ENCODE results near the gene POLDIP3.
"Not testable (repeated sequence)": the region's sequence is repeated elsewhere in the genome, so short reads cannot be mapped to it uniquely, and the experiment has no call there.

POLDIP3 gene

DNA sequence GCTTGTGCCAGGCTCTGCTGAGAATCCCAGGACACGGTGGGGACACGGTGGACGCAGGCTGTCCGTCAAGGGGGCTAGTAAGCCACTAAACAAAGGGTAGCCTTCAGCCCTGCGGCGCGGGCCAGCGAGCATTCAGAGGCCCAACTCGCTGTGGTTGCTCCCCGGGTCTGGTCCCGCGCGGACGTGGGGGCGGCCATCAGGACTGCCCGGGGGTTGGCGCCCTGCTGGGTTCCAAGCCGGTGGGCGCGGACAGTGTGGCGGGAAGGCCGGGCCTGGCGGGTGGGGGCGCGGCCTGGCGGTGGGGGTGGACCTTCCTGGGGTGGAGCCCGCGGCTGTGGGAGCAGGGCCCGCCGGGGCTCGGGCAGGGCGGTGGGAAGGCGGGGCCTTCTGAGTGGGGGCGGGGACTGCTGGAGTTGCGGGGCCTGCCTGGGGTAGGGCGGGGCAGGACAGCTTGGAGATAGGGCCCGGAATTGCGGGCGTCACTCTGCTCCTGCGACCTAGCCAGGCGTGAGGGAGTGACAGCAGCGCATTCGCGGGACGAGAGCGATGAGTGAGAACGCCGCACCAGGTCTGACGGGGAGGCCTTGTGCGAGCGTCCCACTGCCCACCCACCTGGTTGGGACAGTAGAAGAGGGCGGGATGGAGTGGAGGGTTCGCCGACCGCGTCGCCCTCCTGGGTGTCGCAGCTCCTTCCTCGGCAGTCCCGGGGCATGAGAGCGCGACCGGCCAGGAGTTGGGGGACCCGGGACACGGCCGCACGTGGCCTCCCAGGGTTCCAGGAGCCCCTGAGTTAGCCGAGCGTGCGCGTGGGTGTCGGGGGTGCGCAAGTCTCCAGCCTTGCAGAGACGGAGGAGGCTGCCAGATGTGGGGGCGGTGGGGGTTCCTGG, 61.0 kb downstream of the POLDIP3 start, which contains the start of gene SERHL2:
Gene SERHL2, plus strand, starts transcription at position 482 of the 887 bp plus-strand sequence. Its CDS starts 65 bp downstream, at position 547.
- DNase-seq, result peak; percentile 78

DNA sequence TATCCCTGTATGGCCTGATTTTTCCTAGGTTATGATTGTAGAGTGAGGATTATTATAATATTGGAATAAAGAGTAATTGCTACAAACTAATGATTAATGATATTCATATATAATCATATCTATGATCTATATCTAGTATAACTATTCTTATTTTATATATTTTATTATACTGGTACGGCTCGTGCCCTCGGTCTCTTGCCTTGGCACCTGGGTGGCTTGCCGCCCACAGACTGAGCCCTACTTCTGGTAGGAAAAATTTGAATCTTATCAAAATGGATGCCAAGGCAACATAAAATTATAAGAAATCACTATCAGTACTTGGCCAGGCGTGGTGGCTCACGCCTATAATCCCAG, 62.4 kb downstream of the POLDIP3 start:
- not testable (repeated sequence) for DNase-seq

DNA sequence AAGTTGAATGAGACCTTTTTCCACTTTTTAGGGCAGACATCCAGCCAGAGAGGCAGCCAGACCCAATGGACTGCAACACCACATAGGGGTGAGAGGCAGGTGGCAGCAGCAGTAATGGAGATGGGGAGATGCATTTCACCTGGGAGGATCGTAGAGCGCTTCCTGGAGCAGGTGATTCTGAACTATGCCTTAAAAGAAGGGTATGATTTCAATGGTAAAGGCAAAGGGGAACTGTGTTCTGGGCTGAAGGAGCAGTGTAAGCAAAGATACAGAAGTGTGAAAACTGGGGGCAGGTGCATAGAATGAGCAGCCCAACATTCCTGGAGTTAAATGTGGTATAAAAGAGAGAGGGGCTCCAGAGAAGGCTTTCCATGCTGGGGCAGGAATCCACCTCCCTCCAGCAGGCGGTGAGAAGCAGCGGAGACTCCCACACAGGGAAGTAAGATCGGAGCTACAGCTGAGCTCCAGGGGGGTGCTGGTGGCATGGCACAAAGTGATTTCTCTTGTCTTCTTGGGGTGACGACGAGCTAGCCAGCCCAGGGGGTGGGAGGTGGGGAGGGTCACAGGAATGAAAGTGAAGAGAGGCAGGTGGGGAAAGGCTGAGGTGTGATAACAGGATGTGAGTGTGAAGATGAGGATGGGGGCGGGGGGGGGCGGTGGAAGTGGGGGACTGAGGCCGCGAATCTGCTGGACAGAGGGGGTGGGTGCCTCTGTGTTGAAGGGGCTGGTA, 65.2 kb downstream of the POLDIP3 start:
- no peak for DNase-seq

DNA sequence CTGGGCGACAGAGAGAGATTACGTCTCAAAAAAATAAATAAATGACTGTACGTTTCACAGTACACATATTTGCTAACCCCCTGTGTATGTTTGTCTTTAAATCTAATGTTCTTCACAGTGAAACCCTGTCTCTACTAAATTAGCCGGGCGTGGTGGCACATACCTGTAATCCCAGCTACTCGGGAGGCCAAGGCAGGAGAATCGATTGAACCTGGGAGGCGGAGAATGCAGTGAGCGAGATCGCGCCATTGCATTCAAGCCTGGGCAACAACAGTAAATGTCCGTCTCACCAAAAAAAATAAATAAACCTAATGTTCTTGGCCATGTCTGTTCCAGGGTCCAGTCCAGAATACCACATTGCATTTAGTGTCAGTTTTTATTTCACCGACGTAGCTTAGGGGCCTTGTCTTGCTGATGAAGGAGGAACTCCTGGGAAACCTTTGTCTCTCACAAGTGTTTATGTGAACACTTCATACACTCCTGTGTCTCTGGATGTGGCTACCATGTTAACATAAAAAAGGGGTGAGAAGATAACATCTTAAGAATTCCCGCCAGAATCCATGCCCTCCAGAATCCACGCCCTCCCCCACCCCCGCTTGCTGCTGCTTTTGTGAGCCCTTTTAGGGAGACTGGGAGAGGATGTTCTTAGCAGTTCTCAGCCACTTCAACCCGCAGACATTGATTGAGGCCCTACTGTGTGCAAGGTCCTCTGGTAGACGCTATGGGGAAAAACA, 65.9 kb downstream of the POLDIP3 start:
- no peak for DNase-seq

DNA sequence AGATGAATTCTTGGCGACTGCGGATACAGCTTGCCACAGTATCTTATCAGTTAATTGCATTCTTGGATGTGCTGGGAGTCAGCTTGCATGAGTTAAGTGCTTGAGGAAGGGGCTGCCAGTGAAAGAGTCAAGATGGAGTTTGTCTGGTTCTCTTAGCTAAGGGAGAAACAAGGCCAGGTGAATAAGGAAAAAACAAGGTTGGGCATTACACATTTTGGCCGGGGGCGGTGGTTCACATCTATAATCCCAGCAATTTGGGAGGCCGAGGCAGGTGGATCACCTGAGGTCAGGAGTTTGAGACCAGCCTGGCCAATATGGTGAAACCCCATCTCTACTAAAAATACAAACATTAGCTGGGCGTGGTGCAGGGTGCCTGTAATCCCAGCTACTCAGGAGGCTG, 66.6 kb downstream of the POLDIP3 start:
- not testable (repeated sequence) for DNase-seq

DNA sequence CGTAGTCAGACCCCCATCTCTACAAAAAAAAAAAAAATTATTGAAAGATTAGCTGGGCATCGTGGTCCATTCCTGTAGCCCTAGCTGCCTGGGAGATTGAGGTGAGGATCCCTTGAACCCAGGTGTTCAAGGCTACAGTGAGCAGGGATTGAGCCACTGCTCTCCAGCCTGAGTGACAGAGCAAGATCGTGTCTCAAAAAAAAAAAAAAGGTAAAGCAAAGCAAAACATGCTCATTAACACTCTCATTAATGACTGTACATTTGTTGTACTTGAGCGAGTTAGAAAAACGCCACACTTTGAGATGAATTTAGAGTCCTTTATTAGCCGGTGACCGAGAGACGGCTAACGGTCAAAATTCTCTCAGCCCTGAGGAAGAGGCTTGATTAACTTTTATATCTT, 67.1 kb downstream of the POLDIP3 start:
- DNase-seq, result no peak

DNA sequence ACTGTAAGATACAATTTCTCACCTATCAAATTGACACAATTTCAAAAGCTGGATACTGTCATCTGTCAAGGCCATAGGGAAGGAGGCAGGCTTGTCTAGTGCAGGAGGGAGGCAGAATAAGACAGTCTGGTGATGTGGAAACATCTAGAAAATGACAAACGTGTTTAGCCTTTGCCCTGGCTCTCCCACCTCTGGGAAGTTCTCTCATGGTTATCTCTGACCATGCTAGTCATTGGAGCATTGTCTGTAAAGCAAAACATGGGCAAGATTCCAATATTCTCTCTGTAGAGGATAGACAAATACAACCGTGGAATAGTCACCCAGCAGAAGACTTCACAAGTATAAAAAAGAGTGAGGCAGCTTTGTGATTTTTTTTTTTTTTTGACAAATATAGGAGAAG, 70.0 kb downstream of the POLDIP3 start:
- DNase-seq, result no peak

DNA sequence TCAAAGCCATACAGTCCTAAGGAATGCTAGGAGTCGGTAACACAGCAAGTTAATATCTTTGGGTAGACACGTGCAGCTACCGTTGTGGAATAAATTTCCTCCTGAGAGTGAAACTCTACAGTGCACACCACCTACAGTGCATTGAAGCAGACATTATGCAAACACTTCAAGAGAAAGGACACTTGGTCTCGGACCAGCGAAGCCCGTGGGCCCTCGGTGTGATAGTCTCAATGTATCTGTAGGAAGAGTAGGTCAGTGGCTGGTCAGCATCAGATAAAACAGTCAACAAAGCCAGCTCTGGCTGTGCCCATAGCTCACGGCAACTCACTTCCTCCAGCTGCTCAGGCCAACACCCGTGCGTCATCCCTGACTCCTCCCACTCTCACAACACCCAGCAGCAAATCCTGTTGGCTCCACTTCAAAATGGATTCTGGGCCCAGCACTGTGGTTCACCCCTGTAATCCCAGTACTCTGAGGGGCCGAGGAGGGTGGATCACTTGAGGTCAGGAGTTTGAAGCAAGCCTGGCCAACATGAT, 75.4 kb downstream of the POLDIP3 start:
- not testable (repeated sequence) for DNase-seq

DNA sequence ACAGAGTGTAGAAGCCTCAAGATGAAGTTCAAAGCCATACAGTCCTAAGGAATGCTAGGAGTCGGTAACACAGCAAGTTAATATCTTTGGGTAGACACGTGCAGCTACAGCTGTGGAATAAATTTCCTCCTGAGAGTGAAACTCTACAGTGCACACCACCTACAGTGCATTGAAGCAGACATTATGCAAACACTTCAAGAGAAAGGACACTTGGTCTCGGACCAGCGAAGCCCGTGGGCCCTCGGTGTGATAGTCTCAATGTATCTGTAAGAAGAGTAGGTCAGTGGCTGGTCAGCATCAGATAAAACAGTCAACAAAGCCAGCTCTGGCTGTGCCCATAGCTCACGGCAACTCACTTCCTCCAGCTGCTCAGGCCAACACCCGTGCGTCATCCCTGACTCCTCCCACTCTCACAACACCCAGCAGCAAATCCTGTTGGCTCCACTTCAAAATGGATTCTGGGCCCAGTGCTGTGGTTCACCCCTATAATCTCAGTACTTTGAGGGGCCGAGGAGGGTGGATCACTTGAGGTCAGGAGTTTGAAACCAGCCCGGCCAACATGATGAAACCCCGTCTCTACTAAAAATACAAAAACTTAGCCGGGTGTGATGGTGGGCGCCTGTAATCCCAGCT, 77.4 kb downstream of the POLDIP3 start:
- DNase-seq, result not testable (repeated sequence)

DNA sequence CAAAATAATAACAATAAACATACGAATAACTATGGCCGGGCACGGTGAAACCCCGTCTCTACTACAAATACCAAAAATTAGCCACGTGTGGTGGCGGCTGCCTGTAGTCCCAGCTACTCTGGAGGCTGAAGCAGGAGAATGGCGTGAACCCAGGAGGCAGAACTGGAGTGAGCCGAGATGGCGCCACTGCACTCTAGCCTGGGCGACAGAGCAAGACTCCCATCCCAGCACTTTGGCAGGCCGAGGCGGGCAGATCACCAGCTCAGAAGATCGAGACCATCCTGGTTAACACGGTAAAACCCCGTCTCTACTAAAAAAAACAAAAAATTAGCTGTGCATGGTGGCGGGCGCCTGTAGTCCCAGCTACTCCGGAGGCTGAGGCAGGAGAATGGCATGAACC, 78.0 kb downstream of the POLDIP3 start:
- DNase-seq, result not testable (repeated sequence)

DNA sequence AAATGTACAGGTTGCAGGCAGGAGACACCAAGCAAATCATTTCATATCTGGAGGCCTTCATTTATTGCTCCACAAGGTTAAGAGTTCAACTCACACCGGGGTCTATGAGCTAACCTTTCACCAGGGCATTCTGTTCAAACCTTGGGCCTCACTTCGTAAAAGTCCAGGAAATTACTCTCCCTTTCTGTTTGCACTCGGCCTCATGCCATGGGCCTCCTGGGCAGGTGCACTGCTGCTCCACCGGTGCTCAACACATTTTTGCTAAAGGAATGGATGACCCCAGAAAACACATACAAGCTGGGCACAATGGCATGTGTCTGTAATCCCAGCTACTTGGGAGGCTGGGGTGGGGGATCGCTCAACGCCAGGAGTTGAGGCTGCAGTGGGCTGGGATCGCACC, 78.5 kb downstream of the POLDIP3 start:
- DNase-seq, result no peak

DNA sequence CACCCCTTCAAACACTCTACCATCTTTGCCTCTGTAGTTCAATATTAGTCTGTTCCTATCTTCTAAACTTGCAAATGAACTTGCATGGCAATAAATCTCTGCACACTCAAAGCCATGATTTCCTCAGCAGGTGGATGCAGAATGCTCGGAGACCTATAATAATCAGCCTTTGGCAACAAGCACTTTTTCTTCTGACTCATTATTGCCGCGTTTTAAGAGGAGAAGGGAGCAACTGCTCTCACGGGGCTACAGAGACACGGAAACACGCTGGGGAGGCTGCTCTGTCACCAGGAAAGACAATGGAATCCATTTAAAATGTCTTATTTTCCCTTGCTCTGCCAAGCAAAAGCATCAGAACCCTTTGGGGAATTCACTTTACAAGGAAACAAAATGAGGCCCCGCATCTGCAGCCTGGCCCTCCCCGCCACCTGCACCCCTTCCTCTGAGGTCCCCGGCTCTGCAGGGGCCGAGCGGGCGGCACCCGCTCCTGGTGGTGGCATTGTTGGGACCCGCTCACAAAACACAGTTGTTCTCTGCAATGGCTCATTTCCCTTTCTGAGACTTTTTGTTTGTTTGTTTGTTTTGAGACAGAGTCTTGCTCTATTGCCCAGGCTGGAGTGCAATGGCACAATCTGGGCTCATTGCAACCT, 79.5 kb downstream of the POLDIP3 start:
- DNase-seq, result not testable (repeated sequence)
